Kidney (tissue), 14 donors: ENCODE data around the gene TDP1. TPM values are rescaled to one million over a fixed set of nuclear protein-coding genes. Genes with fewer than 3 reads are reported as not detected.

Source experiments
- DNase-seq, 5 donors: peaks; one replicate each; pipeline ENCODE4 v3.0.0-alpha.2; 2013 to 2020
- FAIRE-seq: peaks from 2 replicates; lab custom pipeline; 2012; peaks lifted over from hg19 to GRCh38; lab: Jason Lieb, UNC
- H3K27ac ChIP-seq, 2 donors: one replicate each; pipeline ENCODE4 v1.7.0; 2013; ENCODE audit warnings: low read depth in 2 of 2, low read length in 2 of 2, inconsistent platforms in 1 of 2
- H3K27me3 ChIP-seq: one replicate; pipeline ENCODE4 v1.7.1; 2013; ENCODE audit warnings: low read length, inconsistent platforms; ENCODE audit not compliant: control insufficient read depth, insufficient read depth
- H3K36me3 ChIP-seq, 3 donors: one replicate each; pipeline versions ENCODE4 v1.7.0 to v1.7.1; 2013; ENCODE audit warnings: low read length in 3 of 3, control low read depth in 1 of 3, inconsistent platforms in 1 of 3; ENCODE audit not compliant: insufficient read depth in 3 of 3, control insufficient read depth in 2 of 3
- H3K4me1 ChIP-seq, 3 donors: one replicate each; pipeline versions ENCODE4 v1.7.0 to v1.7.1; 2013; ENCODE audit warnings: low read length in 3 of 3, inconsistent platforms in 1 of 3, low read depth in 1 of 3; ENCODE audit not compliant: control insufficient read depth in 2 of 3, insufficient read depth in 2 of 3
- H3K4me3 ChIP-seq, 3 donors: one replicate each; pipeline versions ENCODE4 v1.7.0 to v1.8.1; 2013; ENCODE audit warnings: low read length in 3 of 3, control low read depth in 1 of 3, inconsistent platforms in 1 of 3
- H3K9ac ChIP-seq, 3 donors: one replicate each; pipeline versions ENCODE4 v1.7.0 to v1.7.1; 2013; ENCODE audit warnings: low read length in 3 of 3, control low read depth in 1 of 3, inconsistent platforms in 1 of 3
- H3K9me3 ChIP-seq, 3 donors: one replicate each; pipeline versions ENCODE4 v1.7.0 to v1.7.1; 2013; ENCODE audit warnings: low read length in 3 of 3, control low read depth in 1 of 3, inconsistent platforms in 1 of 3; ENCODE audit not compliant: control insufficient read depth in 2 of 3, insufficient read depth in 1 of 3
- intact Hi-C: fragments of 100-400 bp; cut with DNase I; formaldehyde crosslinking; loops from one replicate; pipeline ENCODE4 v1.11.1; 2022
- polyA plus RNA-seq: library from polyadenylated mRNA; stranded (reverse); fragments of 350-450 nt; fragmentation: Illumina TruSeq; extraction: RNeasy Lipid Tissue Mini Kit (QIAGEN cat#74804); gene quantifications from one replicate; pipeline ENCODE4 v1.2.3, GENCODE V29; 2014; ENCODE audit warnings: low read depth, low replicate concordance; ENCODE audit not compliant: insufficient read depth
- total RNA-seq: library from RNA; stranded (reverse); fragmentation: NEBNext Ultra II Directional; extraction: Animal tissue kit (Norgen Biotek cat#: 25700); gene quantifications from one replicate; pipeline ENCODE4 v1.2.1, GENCODE V29; 2021
- TF ChIP-seq, protein P1 (sequence below): IDR thresholded peaks from 3 replicates; pipeline ENCODE4 v1.5.1; 2012; ENCODE audit warnings: mild to moderate bottlenecking, moderate library complexity, borderline replicate concordance; ENCODE audit not compliant: insufficient read depth; ENCODE audit errors: extremely low read depth
- donor health status: control.
- donor health status: control.
- donor health status: control.
- donor health status: control.
- donor health status: control.
- donor health status: DM: yes; HTN: yes; CAD: no.
- donor health status: Normal renal cell carcinoma (clear cell type).

Gene TDP1
- total and polyA plus RNA-seq, 2 donors from 2014 or later, result 4.8 to 15.7 TPM

DNA sequence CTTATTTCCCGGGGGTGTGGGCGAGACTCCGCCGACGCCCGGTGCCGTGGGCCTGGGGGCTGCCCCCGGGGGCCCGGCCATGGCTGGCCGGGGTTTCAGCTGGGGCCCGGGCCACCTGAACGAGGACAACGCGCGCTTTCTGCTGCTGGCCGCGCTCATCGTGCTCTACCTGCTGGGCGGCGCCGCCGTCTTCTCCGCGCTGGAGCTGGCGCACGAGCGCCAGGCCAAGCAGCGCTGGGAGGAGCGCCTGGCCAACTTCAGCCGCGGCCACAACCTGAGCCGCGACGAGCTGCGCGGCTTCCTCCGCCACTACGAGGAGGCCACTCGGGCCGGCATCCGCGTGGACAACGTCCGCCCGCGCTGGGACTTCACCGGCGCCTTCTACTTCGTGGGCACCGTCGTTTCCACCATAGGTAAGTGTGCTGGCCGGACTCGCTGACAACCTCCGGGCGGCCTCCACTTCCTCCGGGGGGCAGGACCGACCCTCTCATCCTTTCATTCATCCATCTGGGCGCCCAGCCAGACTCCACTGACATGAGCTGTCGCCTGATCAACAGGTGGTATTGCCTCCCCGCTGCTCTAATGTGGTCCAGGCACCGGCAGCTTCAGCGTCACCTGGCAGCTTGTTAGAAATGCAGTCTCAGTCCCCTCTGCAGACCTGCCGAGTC lies 106.5 kb downstream of the TDP1 start:
- intact Hi-C loops, result no loop called here
- Histone ChIP-seq H3K27ac (no peak overlapping the region), H3K27me3 (peaks cover 8% of the 10 kb centered on the region), H3K9ac (peak overlapping the region in 1 of 3 donors; percentile 55), H3K4me1 (peaks cover 0 to 14% (median 5%) of the 10 kb centered on the region in 3 donors), H3K4me3 (peak overlapping the region in 1 of 3 donors; percentile 48), H3K9me3 (no peaks in the 10 kb centered on the region), H3K36me3 (no peaks in the 10 kb centered on the region)
- TF ChIP-seq, protein P1, sequence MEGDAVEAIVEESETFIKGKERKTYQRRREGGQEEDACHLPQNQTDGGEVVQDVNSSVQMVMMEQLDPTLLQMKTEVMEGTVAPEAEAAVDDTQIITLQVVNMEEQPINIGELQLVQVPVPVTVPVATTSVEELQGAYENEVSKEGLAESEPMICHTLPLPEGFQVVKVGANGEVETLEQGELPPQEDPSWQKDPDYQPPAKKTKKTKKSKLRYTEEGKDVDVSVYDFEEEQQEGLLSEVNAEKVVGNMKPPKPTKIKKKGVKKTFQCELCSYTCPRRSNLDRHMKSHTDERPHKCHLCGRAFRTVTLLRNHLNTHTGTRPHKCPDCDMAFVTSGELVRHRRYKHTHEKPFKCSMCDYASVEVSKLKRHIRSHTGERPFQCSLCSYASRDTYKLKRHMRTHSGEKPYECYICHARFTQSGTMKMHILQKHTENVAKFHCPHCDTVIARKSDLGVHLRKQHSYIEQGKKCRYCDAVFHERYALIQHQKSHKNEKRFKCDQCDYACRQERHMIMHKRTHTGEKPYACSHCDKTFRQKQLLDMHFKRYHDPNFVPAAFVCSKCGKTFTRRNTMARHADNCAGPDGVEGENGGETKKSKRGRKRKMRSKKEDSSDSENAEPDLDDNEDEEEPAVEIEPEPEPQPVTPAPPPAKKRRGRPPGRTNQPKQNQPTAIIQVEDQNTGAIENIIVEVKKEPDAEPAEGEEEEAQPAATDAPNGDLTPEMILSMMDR, result no peak
- FAIRE-seq (no peak), DNase-seq (peak in 4 of 5 donors; percentile 26 to 45 (median 36))

DNA sequence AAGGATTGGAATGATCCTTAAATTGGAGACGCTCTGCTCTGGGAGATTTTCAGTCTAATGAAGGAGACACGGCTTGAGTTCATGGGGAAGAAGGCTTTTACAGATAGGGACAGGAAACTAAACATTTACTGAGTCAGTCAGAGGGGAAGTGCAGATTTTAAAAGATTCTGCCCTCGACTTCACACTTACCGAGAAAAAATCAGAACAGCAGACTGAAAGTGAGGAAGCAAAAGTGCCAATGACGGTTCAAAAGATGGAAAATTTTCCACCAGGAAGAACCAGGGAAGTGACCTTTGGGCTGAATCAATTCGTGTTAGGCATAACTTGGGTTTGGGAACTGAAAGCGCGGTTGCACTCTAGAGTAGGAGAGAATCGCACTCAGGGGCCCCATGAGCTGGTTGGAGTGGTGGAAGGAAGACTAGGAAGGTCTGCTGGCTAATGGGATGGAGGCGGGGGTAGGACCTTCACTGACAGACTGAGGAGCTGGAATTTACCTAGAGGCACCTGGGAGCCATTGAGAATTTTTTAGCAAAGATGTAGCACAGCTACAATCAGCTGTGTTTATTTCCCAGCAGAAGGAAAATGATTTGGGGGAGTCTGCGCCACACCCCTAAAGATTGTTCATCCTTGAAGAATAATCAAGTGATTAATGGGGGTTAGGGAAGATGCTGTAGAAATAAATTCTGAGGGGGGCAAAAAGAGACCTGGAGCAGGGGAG lies 107.3 kb downstream of the TDP1 start:
- Histone ChIP-seq H3K27me3 (peaks cover 8% of the 10 kb centered on the region), H3K36me3 (no peaks in the 10 kb centered on the region), H3K4me3 (peak overlapping the region in 1 of 3 donors; percentile 48), H3K4me1 (peaks cover 0 to 14% (median 5%) of the 10 kb centered on the region in 3 donors), H3K9ac (peak overlapping the region in 1 of 3 donors; percentile 55), H3K9me3 (no peaks in the 10 kb centered on the region), H3K27ac (no peak overlapping the region)
- FAIRE-seq (no peak), DNase-seq (no peak)
- intact Hi-C loops, result no loop called here
- TF ChIP-seq, protein P1, result no peak

DNA sequence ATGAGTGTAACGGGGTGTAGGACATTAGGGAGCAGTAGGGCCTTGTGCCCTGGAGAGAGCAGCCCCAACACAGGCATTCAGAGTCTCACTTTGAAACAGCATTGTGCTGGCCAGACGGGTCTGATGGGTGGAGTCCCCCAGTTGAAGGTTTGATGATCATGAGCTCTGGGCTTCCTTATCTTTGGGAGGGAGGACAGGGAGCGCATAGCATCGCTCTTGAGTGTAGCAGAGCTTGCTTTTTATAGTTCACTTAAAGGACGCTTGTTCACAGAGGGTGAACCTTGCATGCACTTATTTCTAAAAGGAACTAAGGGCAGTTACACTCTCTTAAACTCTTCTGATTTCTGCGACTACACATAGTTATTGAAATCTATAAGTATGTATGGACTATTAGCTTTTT lies 116.6 kb downstream of the TDP1 start:
- no peak for FAIRE-seq
- TF ChIP-seq, protein P1, result no peak
- Histone ChIP-seq H3K4me1 (no peaks in the 10 kb centered on the region), H3K9me3 (no peaks in the 10 kb centered on the region), H3K36me3 (no peaks in the 10 kb centered on the region), H3K9ac (no peak overlapping the region), H3K27ac (no peak overlapping the region), H3K27me3 (no peaks in the 10 kb centered on the region), H3K4me3 (no peak overlapping the region)
- no peak for DNase-seq
- intact Hi-C loops, result no loop called here
